GM23338 (cell line): ENCODE data around the gene OR10S1. TPM values are rescaled to one million over a fixed set of nuclear protein-coding genes. Genes with fewer than 3 reads are reported as not detected.

Experiments used
- ATAC-seq: fragments of 200-7000 bp; cut with Tn5 transposase; 3 replicates; pipeline ENCODE4 v1.9.1; 2020
- DNase-seq: peaks from one replicate; pipeline ENCODE4 v3.0.0-alpha.2; 2015; ENCODE audit warnings: low spot score
- H2AFZ ChIP-seq: fragments of 200-600 bp; sonication (generic); 2 replicates; pipeline ENCODE4 v1.8.0; 2016; ENCODE audit warnings: antibody characterized with exemption, mild to moderate bottlenecking, moderate library complexity
- H3F3A ChIP-seq: fragments of 200-600 bp; sonication (generic); replicated peaks from 2 replicates; pipeline ENCODE4 v1.8.0; 2017; ENCODE audit warnings: antibody characterized with exemption, mixed run types, low read depth
- H3K27ac ChIP-seq: fragments of 200-600 bp; sonication (generic); 2 replicates; pipeline ENCODE4 v1.6.1; 2016; ENCODE audit warnings: low read depth
- H3K27me3 ChIP-seq: fragments of 200-600 bp; sonication (generic); 2 replicates; pipeline ENCODE4 v1.8.0; 2016; ENCODE audit warnings: mild to moderate bottlenecking, mixed run types, moderate library complexity; ENCODE audit not compliant: insufficient read depth
- H3K36me3 ChIP-seq: fragments of 200-600 bp; sonication (generic); 2 replicates; pipeline ENCODE4 v1.8.0; 2016; ENCODE audit warnings: mild to moderate bottlenecking; ENCODE audit not compliant: insufficient read depth
- H3K4me1 ChIP-seq: fragments of 200-600 bp; sonication (generic); 2 replicates; pipeline ENCODE4 v1.8.0; 2016; ENCODE audit warnings: mild to moderate bottlenecking, moderate library complexity; ENCODE audit not compliant: insufficient read depth
- H3K4me2 ChIP-seq: fragments of 200-600 bp; sonication (generic); 2 replicates; pipeline ENCODE4 v1.7.1; 2017; ENCODE audit warnings: mixed run types
- H3K4me3 ChIP-seq: fragments of 200-600 bp; sonication (generic); 2 replicates; pipeline ENCODE4 v1.6.1; 2016; ENCODE audit warnings: mixed run types
- H3K79me2 ChIP-seq: fragments of 200-600 bp; sonication (generic); replicated peaks from 2 replicates; pipeline ENCODE4 v1.8.0; 2017; ENCODE audit warnings: mild to moderate bottlenecking; ENCODE audit not compliant: insufficient read depth
- H3K9me2 ChIP-seq: fragments of 200-600 bp; sonication (generic); 2 replicates; pipeline ENCODE4 v1.8.0; 2017; ENCODE audit not compliant: insufficient read depth
- H4K20me1 ChIP-seq: fragments of 200-600 bp; sonication (generic); replicated peaks from 2 replicates; pipeline ENCODE4 v1.8.0; 2017; ENCODE audit warnings: mild to moderate bottlenecking; ENCODE audit not compliant: insufficient read depth
- H3K27ac Mint-ChIP-seq: 2 replicates; pipeline ENCODE4 v1.8.0; 2020; ENCODE audit warnings: inconsistent platforms, mild to moderate bottlenecking, moderate library complexity, mixed read lengths
- H3K27me3 Mint-ChIP-seq: 3 replicates; pipeline ENCODE4 v1.8.0; 2022; ENCODE audit warnings: low read depth, mild to moderate bottlenecking, moderate library complexity, mixed read lengths, inconsistent platforms; ENCODE audit not compliant: insufficient read depth, poor library complexity
- H3K36me3 Mint-ChIP-seq: 3 replicates; pipeline ENCODE4 v1.8.0; 2021; ENCODE audit warnings: low read depth, mild to moderate bottlenecking, inconsistent platforms, moderate library complexity, mixed read lengths
- H3K4me1 Mint-ChIP-seq: 3 replicates; pipeline ENCODE4 v1.8.0; 2020; ENCODE audit warnings: mild to moderate bottlenecking, inconsistent platforms, mixed read lengths
- H3K4me3 Mint-ChIP-seq: 3 replicates; pipeline ENCODE4 v1.8.0; 2021; ENCODE audit warnings: moderate library complexity, mild to moderate bottlenecking, inconsistent platforms, mixed read lengths
- H3K9me3 Mint-ChIP-seq: 3 replicates; pipeline ENCODE4 v1.8.0; 2020; ENCODE audit warnings: moderate library complexity, mild to moderate bottlenecking, inconsistent platforms, mixed read lengths
- CREB1 ChIP-seq: fragments of 250-450 bp; sonication (Bioruptor Pico); IDR thresholded peaks from 2 replicates; pipeline ENCODE4 v1.5.0; 2020; ENCODE audit warnings: low read depth, mild to moderate bottlenecking, moderate library complexity
- ETS1 ChIP-seq: IDR thresholded peaks from 2 replicates; pipeline ENCODE4 v1.6.1; 2016; ENCODE audit warnings: antibody characterized with exemption
- EZH2 ChIP-seq: fragments of 200-600 bp; sonication (generic); IDR thresholded peaks from one replicate; pipeline ENCODE4 v1.8.0; 2017; ENCODE audit warnings: antibody characterized with exemption, mild to moderate bottlenecking, low read depth; ENCODE audit not compliant: unreplicated experiment
- EZH2phosphoT487 ChIP-seq: fragments of 200-600 bp; sonication (generic); IDR thresholded peaks from one replicate; pipeline ENCODE4 v1.8.1; 2018; ENCODE audit warnings: antibody characterized with exemption; ENCODE audit not compliant: unreplicated experiment
- JUNB ChIP-seq: IDR thresholded peaks from one replicate; pipeline ENCODE4 v1.6.1; 2016; ENCODE audit warnings: antibody characterized with exemption; ENCODE audit not compliant: unreplicated experiment
- NANOG ChIP-seq: IDR thresholded peaks from 2 replicates; pipeline ENCODE4 v1.6.1; 2016; ENCODE audit warnings: antibody characterized with exemption, borderline replicate concordance
- POLR2AphosphoS5 ChIP-seq: IDR thresholded peaks from 2 replicates; pipeline ENCODE4 v1.6.1; 2016; ENCODE audit warnings: antibody characterized with exemption, low read depth
- STAT1 ChIP-seq: IDR thresholded peaks from one replicate; pipeline ENCODE4 v1.6.1; 2016; ENCODE audit warnings: antibody characterized with exemption; ENCODE audit not compliant: unreplicated experiment
- ZNF114 ChIP-seq: fragments of 250-450 bp; sonication (Bioruptor Pico); IDR thresholded peaks from 2 replicates; pipeline ENCODE4 v1.5.0; 2020; ENCODE audit warnings: mild to moderate bottlenecking, moderate library complexity
- ZNF331 ChIP-seq: fragments of 250-450 bp; sonication (Bioruptor Pico); IDR thresholded peaks from 2 replicates; pipeline ENCODE4 v1.5.0; 2020; ENCODE audit warnings: low read depth, mild to moderate bottlenecking, moderate library complexity
- ZNF462 ChIP-seq: fragments of 250-450 bp; sonication (Bioruptor Pico); IDR thresholded peaks from 2 replicates; pipeline ENCODE4 v1.5.0; 2020; ENCODE audit warnings: mild to moderate bottlenecking, moderate library complexity
- polyA plus RNA-seq: library from polyadenylated mRNA; unstranded; fragments of >200 nt; fragmentation: Nextera tagmentation; extraction: Ambion mirVana; gene quantifications from 2 replicates; pipeline ENCODE4 v1.2.1, GENCODE V29; 2016
- total RNA-seq: library from RNA; depleted of rRNA; stranded (reverse); fragments of >200 nt; shearing (Covaris generic); gene quantifications from 2 replicates; pipeline ENCODE4 v1.2.3, GENCODE V29; 2014
- TF ChIP-seq, protein P1 (sequence below): IDR thresholded peaks from one replicate; pipeline ENCODE4 v1.6.1; 2018; ENCODE audit warnings: antibody characterized with exemption; ENCODE audit not compliant: unreplicated experiment
- TF ChIP-seq, protein P2 (sequence below), 2 experiments: fragments of 200-600 bp in 1 of 2; sonication (generic) in 1 of 2; conservative IDR thresholded peaks; 2 replicates each; pipeline versions ENCODE4 v1.5.1 to v1.6.1; 2016 to 2017; ENCODE audit warnings: antibody characterized with exemption in 2 of 2, low read depth in 2 of 2, mild to moderate bottlenecking in 2 of 2, moderate library complexity in 1 of 2

Gene OR10S1
- total and polyA plus RNA-seq, 2 experiments from 2014 or later = not detected

DNA sequence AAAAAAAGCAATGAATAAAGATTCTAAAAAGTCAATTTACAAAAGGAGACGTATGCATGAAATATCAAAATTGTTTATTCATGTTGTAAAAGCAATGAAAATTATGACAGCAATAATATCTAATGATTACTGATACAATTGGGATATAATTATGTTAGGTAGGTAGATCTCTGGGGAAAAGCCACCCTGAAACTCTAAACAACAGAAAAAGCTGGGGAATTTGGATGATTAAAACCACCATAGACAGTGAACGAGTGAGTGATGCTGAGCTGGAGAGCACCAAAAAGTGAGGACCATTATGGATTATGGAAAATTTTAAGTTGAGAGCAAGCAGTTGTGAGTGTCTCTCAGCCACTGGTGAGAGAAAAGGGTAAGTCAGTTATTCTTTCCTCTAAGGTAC lies 48.9 kb upstream of the OR10S1 start, which contains the start of gene OR10G8:
OR10G8 (plus strand) TSS at position 301 of the 400 bp plus-strand sequence. CDS start 2,825 bp downstream, outside the sequence.
- Histone ChIP-seq H3K79me2 (no peaks in the 10 kb centered on the region), H3K27me3 (no peaks in the 10 kb centered on the region), H2AFZ (peak within 1 kb of the TSS; percentile 56; the same call in 1 of the 2 replicates), H4K20me1 (no peaks in the 10 kb centered on the region), H3K4me2 (no peak within 1 kb of the TSS), H3K27ac (no peak within 1 kb of the TSS), H3K4me1 (no peaks in the 10 kb centered on the region), H3K9me2 (peaks cover 3% of the 10 kb centered on the region; the same call in 1 of the 2 replicates), H3K36me3 (no peaks in the 10 kb centered on the region), H3K4me3 (no peak within 1 kb of the TSS), H3F3A (no peaks in the 10 kb centered on the region)
- Mint-ChIP-seq H3K4me3 (no peak within 1 kb of the TSS), H3K36me3 (no peaks in the 10 kb centered on the region), H3K9me3 (no peaks in the 10 kb centered on the region), H3K27me3 (no peaks in the 10 kb centered on the region), H3K4me1 (no peaks in the 10 kb centered on the region; the same call in 2 of the 3 replicates), H3K27ac (no peak within 1 kb of the TSS)
- DNase-seq (no peak), ATAC-seq (no peak)
- TF ChIP-seq ZNF331 = no peak
- TF ChIP-seq, protein P1, sequence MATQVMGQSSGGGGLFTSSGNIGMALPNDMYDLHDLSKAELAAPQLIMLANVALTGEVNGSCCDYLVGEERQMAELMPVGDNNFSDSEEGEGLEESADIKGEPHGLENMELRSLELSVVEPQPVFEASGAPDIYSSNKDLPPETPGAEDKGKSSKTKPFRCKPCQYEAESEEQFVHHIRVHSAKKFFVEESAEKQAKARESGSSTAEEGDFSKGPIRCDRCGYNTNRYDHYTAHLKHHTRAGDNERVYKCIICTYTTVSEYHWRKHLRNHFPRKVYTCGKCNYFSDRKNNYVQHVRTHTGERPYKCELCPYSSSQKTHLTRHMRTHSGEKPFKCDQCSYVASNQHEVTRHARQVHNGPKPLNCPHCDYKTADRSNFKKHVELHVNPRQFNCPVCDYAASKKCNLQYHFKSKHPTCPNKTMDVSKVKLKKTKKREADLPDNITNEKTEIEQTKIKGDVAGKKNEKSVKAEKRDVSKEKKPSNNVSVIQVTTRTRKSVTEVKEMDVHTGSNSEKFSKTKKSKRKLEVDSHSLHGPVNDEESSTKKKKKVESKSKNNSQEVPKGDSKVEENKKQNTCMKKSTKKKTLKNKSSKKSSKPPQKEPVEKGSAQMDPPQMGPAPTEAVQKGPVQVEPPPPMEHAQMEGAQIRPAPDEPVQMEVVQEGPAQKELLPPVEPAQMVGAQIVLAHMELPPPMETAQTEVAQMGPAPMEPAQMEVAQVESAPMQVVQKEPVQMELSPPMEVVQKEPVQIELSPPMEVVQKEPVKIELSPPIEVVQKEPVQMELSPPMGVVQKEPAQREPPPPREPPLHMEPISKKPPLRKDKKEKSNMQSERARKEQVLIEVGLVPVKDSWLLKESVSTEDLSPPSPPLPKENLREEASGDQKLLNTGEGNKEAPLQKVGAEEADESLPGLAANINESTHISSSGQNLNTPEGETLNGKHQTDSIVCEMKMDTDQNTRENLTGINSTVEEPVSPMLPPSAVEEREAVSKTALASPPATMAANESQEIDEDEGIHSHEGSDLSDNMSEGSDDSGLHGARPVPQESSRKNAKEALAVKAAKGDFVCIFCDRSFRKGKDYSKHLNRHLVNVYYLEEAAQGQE = no peak
- no peak for TF ChIP-seq NANOG
- no peak for TF ChIP-seq EZH2
- no peak for TF ChIP-seq STAT1
- TF ChIP-seq ZNF462 (CRISPR knock-in tag) = no peak
- no peak for TF ChIP-seq EZH2phosphoT487
- no peak for TF ChIP-seq ZNF114 (CRISPR knock-in tag)
- TF ChIP-seq CREB1 (CRISPR knock-in tag) = no peak
- TF ChIP-seq, protein P2, sequence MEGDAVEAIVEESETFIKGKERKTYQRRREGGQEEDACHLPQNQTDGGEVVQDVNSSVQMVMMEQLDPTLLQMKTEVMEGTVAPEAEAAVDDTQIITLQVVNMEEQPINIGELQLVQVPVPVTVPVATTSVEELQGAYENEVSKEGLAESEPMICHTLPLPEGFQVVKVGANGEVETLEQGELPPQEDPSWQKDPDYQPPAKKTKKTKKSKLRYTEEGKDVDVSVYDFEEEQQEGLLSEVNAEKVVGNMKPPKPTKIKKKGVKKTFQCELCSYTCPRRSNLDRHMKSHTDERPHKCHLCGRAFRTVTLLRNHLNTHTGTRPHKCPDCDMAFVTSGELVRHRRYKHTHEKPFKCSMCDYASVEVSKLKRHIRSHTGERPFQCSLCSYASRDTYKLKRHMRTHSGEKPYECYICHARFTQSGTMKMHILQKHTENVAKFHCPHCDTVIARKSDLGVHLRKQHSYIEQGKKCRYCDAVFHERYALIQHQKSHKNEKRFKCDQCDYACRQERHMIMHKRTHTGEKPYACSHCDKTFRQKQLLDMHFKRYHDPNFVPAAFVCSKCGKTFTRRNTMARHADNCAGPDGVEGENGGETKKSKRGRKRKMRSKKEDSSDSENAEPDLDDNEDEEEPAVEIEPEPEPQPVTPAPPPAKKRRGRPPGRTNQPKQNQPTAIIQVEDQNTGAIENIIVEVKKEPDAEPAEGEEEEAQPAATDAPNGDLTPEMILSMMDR (conservative IDR thresholded peaks at IDR 0.05; ENCODE audit: low read depth in 2 of 2) = no peak
- TF ChIP-seq ETS1 = no peak
- no peak for TF ChIP-seq JUNB
- TF ChIP-seq POLR2AphosphoS5 = no peak
